Stomach (tissue), 9 donors: Measurements from ENCODE around the gene ZMYND12. TPM values are rescaled to one million over a fixed set of nuclear protein-coding genes. Genes with fewer than 3 reads are reported as not detected.
"Not testable (repeated sequence)": the region's sequence is repeated elsewhere in the genome, so short reads cannot be mapped to it uniquely, and the experiment has no call there.

Source experiments
- DNase-seq, 2 donors: peaks; one replicate each; pipeline versions ENCODE4 v3.0.0 to v3.0.0-alpha.2; 2013 to 2019
- H3K27ac ChIP-seq, 5 donors: fragments of 200-600 bp in 4 of 5; sonication (generic) in 4 of 5; one replicate each; pipeline ENCODE4 v1.5.1; 2013 to 2019; ENCODE audit warnings: mild to moderate bottlenecking in 1 of 5, moderate library complexity in 1 of 5
- H3K27me3 ChIP-seq, 3 donors: fragments of 200-600 bp; sonication (generic); one replicate each; pipeline ENCODE4 v1.5.1; 2017 to 2019; ENCODE audit warnings: mixed run types in 1 of 3
- H3K36me3 ChIP-seq, 4 donors: fragments of 200-600 bp; sonication (generic); 1 replicate in 3 of 4; 2 replicates in 1 of 4; pipeline ENCODE4 v1.5.1; 2016 to 2019
- H3K4me1 ChIP-seq, 4 donors: fragments of 200-600 bp; sonication (generic); one replicate each; pipeline ENCODE4 v1.5.1; 2016 to 2019
- H3K4me3 ChIP-seq, 4 donors: fragments of 200-600 bp; sonication (generic) in 3 of 4; one replicate each; pipeline ENCODE4 v1.5.1; 2016 to 2019; ENCODE audit warnings: mild to moderate bottlenecking in 1 of 4
- H3K9me3 ChIP-seq, 4 donors: fragments of 200-600 bp; sonication (generic); one replicate each; pipeline ENCODE4 v1.5.1; 2016 to 2019
- EP300 ChIP-seq: sonication (generic); formaldehyde crosslinking; IDR thresholded peaks from one replicate; pipeline ENCODE4 v1.6.1; 2017; ENCODE audit warnings: antibody characterized with exemption
- POLR2A ChIP-seq, 4 donors: fragments of 450-650 bp; IDR thresholded peaks; one replicate each; pipeline ENCODE4 v1.6.1; 2016; ENCODE audit warnings: antibody characterized with exemption in 4 of 4, control low read depth in 2 of 4, mild to moderate bottlenecking in 1 of 4, moderate library complexity in 1 of 4
- POLR2AphosphoS5 ChIP-seq, 3 donors: sonication (generic); formaldehyde crosslinking; IDR thresholded peaks; one replicate each; pipeline ENCODE4 v1.6.1; 2016; ENCODE audit warnings: antibody characterized with exemption in 3 of 3
- WGBS, 5 donors: extraction: QIAGEN DNeasy Blood & Tissue Kit in 3 of 5; methylation state at CpG; one replicate each; pipeline versions ENCODE4 v1.1.5 to v1.1.7; 2013 to 2018; 5-methylcytosine and 5-hydroxymethylcytosine counted together
- intact Hi-C: fragments of 100-400 bp; cut with DNase I; formaldehyde crosslinking; loops from one replicate; pipeline ENCODE4 v1.15.1; 2023; ENCODE audit warnings: low total_unique reads
- polyA plus RNA-seq, 3 donors: library from polyadenylated mRNA; stranded (reverse); fragments of 200-250 nt; gene quantifications; one replicate each; pipeline ENCODE4 v1.2.3, GENCODE V29; 2013
- total RNA-seq, 5 donors: library from RNA; depleted of rRNA; stranded (reverse); fragments of >200 nt; gene quantifications; one replicate each; pipeline versions ENCODE4 v1.1.0 to v1.2.3, GENCODE V29; 2014 to 2016
- TF ChIP-seq, protein P1 (sequence below), 7 experiments: fragments of 450-650 bp in 4 of 7; fragments of 200-600 bp in 3 of 7; sonication (generic) in 3 of 7; IDR thresholded peaks; one replicate each; pipeline ENCODE4 v1.5.1; 2016 to 2019; ENCODE audit warnings: antibody characterized with exemption in 7 of 7, control low read depth in 2 of 7, mild to moderate bottlenecking in 1 of 7
- donor health status: healthy with polysubstance abuse.
- donor health status: Bipolar disorder and iron deficiency.
- donor health status: healthy.

ZMYND12 gene
- total and polyA plus RNA-seq, 8 donors: 0.18 to 245 (median 1.9) TPM; not detected in 2

DNA sequence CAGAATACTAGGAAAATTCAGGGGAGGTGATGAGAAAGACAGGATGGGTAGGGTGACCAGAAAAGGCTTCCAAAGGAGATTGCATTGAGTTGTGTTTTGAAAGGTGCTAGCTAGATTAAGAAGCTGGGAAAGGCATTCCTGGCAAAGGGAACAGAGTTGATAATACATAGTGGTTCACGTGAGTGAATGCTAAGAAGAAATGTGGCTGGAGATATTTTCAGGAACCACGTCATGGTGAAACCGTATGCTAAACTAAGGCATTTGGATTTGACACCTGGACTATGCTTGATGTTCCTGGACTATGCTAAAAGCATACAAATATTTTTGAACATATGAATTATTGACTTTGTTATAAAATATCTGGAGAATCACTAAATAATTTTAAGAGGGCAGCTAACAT is 22.0 kb upstream of the ZMYND12 start:
- Histone ChIP-seq H3K27ac (no peak overlapping the region), H3K36me3 (peaks cover 4 to 26% (median 20%) of the 10 kb centered on the region in 4 donors), H3K27me3 (no peaks in the 10 kb centered on the region), H3K4me3 (no peak overlapping the region), H3K4me1 (no peaks in the 10 kb centered on the region), H3K9me3 (no peaks in the 10 kb centered on the region)
- intact Hi-C loops: no loop called here
- TF ChIP-seq, protein P1, sequence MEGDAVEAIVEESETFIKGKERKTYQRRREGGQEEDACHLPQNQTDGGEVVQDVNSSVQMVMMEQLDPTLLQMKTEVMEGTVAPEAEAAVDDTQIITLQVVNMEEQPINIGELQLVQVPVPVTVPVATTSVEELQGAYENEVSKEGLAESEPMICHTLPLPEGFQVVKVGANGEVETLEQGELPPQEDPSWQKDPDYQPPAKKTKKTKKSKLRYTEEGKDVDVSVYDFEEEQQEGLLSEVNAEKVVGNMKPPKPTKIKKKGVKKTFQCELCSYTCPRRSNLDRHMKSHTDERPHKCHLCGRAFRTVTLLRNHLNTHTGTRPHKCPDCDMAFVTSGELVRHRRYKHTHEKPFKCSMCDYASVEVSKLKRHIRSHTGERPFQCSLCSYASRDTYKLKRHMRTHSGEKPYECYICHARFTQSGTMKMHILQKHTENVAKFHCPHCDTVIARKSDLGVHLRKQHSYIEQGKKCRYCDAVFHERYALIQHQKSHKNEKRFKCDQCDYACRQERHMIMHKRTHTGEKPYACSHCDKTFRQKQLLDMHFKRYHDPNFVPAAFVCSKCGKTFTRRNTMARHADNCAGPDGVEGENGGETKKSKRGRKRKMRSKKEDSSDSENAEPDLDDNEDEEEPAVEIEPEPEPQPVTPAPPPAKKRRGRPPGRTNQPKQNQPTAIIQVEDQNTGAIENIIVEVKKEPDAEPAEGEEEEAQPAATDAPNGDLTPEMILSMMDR (IDR thresholded peaks at IDR 0.05): no peak
- TF ChIP-seq POLR2AphosphoS5 (IDR thresholded peaks at IDR 0.05) (no peak), POLR2A (IDR thresholded peaks at IDR 0.05) (no peak), EP300 (no peak)
- DNase-seq: no peak
- 90 to 99% (median 95%) methylated on average over 3 of the region's 3 CpGs for WGBS, 5 donors

DNA sequence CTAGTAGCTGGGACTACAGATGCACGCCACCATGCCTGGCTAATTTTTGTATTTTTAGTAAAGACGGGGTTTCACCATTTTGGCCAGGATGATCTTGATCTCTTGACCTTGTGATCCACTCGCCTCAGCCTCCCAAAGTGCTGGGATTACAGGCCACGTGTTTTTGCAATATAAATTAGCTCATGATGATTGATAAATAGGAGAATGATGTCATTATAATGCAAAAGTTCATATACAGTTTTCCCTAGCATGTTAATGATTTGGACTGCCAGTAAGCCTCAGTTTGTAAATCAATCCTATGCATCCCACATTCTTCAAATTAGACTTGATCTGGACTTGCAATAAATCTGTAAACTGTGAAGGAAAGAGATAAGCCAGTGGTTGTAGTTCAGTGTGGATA is 21.5 kb upstream of the ZMYND12 start:
- intact Hi-C loops, DNase-seq, H3K27me3 ChIP-seq: not testable (repeated sequence)

DNA sequence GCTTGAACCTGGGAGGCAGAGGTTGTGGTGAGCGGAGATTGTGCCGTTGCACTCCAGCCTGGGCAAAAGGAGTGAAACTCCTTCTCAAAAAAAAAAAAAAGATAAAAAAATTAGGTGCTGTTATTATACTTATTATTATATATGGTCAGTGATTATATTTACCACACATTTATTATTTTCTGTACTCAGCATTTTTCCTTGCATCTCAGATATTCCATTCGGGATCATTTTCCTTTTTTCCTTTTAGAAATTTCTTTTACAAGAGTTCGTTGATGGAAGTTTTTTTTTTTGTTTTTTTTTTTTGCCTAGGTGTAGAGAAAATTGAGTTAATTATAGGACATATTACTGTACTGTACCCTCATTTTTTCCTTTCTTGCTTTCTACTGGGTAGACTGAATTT is 20.8 kb upstream of the ZMYND12 start:
- peaks cover 2 to 15% (median 12%) of the 10 kb centered on the region in 4 donors for H3K36me3 ChIP-seq
- no peak overlapping the region for H3K27ac ChIP-seq
- no peaks in the 10 kb centered on the region for H3K9me3 ChIP-seq
- no peak overlapping the region for H3K4me3 ChIP-seq
- intact Hi-C loops: no loop called here
- DNase-seq: no peak
- no peak for TF ChIP-seq EP300
- TF ChIP-seq, protein P1 (IDR thresholded peaks at IDR 0.05): no peak
- TF ChIP-seq POLR2A (IDR thresholded peaks at IDR 0.05): no peak
- TF ChIP-seq POLR2AphosphoS5 (IDR thresholded peaks at IDR 0.05): no peak
- 84 to 97% (median 94%) methylated on average over 4 of the region's 4 CpGs for WGBS, 5 donors
- H3K4me1 ChIP-seq: no peaks in the 10 kb centered on the region
- H3K27me3 ChIP-seq: no peaks in the 10 kb centered on the region

More for the DNA sequence above, 21.5 kb upstream of the ZMYND12 start:
- not testable (repeated sequence) for H3K4me1 ChIP-seq, H3K4me3 ChIP-seq, H3K27ac ChIP-seq, H3K9me3 ChIP-seq
- H3K36me3 ChIP-seq: peaks cover 4 to 22% (median 17%) of the 10 kb centered on the region in 4 donors
- WGBS, 5 donors: 79 to 89% (median 86%) methylated on average over 4 of the region's 4 CpGs

DNA sequence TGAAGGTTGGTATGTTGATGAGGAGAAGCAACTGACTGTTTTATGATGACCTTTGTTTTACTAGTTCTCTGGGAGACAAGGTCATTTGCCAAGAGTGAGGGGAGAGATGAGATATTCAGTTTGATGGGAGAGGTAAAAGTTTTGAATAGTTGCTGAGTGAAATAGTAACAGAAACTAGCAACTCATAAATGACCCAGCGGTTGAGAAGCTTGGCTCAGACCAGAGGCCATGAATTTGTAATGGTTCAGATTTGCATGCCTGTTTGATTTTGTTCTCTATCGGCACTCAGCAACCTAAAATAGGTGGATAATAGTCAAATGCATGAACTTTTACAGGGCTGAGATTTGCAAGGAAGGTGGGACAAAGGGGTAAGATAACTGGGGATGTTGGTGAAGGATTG is 13.9 kb upstream of the ZMYND12 start:
- H3K4me3 ChIP-seq: no peak overlapping the region
- TF ChIP-seq EP300 (no peak), POLR2A (IDR thresholded peaks at IDR 0.05) (no peak), POLR2AphosphoS5 (IDR thresholded peaks at IDR 0.05) (no peak)
- TF ChIP-seq, protein P1 (IDR thresholded peaks at IDR 0.05): no peak
- H3K27me3 ChIP-seq: no peaks in the 10 kb centered on the region
- H3K4me1 ChIP-seq: peaks cover 0 to 4% (median 0%) of the 10 kb centered on the region in 4 donors
- WGBS, 5 donors: 90 to 96% (median 94%) methylated on average over 2 of the region's 2 CpGs
- intact Hi-C loops: no loop called here
- no peak overlapping the region for H3K27ac ChIP-seq
- DNase-seq: no peak
- no peaks in the 10 kb centered on the region for H3K9me3 ChIP-seq
- peaks cover 0 to 4% (median 0%) of the 10 kb centered on the region in 4 donors for H3K36me3 ChIP-seq

DNA sequence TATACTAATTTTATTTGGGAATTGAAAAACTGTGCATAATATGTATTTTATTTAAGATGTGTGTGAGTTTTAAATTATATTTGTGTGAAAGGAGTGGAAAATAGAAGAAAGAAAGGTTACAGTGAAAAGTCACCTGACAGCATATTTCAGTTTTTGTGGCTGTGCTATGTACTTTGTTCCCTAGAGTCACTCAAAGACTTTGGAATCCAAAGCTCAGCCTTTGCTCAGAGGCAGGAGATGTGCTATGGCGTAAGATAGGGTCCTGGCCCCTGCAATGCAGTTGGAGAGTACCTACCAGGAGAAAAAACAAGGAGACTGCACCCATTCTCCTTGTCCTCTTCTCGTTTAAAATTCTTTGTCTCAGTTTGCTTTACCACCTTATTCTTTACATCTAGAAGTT is 10.2 kb upstream of the ZMYND12 start:
- Histone ChIP-seq H3K9me3 (no peaks in the 10 kb centered on the region), H3K4me3 (no peak overlapping the region), H3K27me3 (no peaks in the 10 kb centered on the region), H3K4me1 (peaks cover 6 to 26% (median 20%) of the 10 kb centered on the region in 4 donors), H3K36me3 (peaks cover 0 to 7% (median 5%) of the 10 kb centered on the region in 4 donors), H3K27ac (no peak overlapping the region)
- intact Hi-C loops: no loop called here
- WGBS, 5 donors: 77 to 90% (median 81%) methylated on average over 2 of the region's 2 CpGs
- no peak for TF ChIP-seq POLR2A (IDR thresholded peaks at IDR 0.05)
- DNase-seq: no peak
